ENCODE measurements around the gene MAF.

DNA sequence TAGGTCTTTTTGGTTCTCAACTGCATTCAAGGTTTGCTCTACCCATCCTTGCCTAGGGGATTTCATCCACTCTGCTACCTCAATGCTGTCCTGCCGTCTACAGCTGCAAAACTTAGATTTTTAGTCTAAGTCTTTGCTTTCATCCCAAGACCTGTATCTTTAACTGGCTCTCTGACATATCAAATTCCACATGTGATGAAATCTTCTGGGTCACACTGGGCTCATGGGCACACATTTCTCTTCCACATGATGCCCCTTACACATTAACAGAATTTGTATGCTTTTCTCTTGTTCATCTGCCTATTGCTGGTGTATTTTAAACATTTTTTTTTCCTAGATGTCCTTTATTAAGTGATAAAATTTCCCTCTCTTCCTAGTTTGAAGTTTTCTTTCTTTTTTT, 39.6 kb downstream of the MAF start:
- TF ChIP-seq CTCF (conservative IDR thresholded peaks at IDR 0.05; ENCODE audit: low read depth, low read length) (no peak), CHD1 (IDR thresholded peaks at IDR 0.05; ENCODE audit: low read depth, low read length) (no peak), POLR2A (IDR thresholded peaks at IDR 0.05; ENCODE audit: low read depth, low read length) (no peak), MAFK (IDR thresholded peaks at IDR 0.05; ENCODE audit: low read depth, low read length) (no peak), SMC3 (IDR thresholded peaks at IDR 0.05; ENCODE audit: low read depth, low read length) (no peak), RCOR1 (IDR thresholded peaks at IDR 0.05; ENCODE audit: insufficient replicate concordance, low read length) (no peak), MAZ (IDR thresholded peaks at IDR 0.05; ENCODE audit: borderline replicate concordance, low read depth, low read length) (no peak), CEBPB (IDR thresholded peaks at IDR 0.05; ENCODE audit: low read depth, low read length) (no peak), FOS (IDR thresholded peaks at IDR 0.05; ENCODE audit: low read depth, low read length) (no peak)
- TF ChIP-seq, protein P1, sequence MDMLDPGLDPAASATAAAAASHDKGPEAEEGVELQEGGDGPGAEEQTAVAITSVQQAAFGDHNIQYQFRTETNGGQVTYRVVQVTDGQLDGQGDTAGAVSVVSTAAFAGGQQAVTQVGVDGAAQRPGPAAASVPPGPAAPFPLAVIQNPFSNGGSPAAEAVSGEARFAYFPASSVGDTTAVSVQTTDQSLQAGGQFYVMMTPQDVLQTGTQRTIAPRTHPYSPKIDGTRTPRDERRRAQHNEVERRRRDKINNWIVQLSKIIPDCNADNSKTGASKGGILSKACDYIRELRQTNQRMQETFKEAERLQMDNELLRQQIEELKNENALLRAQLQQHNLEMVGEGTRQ (IDR thresholded peaks at IDR 0.05; ENCODE audit: low read depth, low read length), result no peak
- TF ChIP-seq, protein P2, sequence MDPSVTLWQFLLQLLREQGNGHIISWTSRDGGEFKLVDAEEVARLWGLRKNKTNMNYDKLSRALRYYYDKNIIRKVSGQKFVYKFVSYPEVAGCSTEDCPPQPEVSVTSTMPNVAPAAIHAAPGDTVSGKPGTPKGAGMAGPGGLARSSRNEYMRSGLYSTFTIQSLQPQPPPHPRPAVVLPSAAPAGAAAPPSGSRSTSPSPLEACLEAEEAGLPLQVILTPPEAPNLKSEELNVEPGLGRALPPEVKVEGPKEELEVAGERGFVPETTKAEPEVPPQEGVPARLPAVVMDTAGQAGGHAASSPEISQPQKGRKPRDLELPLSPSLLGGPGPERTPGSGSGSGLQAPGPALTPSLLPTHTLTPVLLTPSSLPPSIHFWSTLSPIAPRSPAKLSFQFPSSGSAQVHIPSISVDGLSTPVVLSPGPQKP (IDR thresholded peaks at IDR 0.05; ENCODE audit: borderline replicate concordance, low read depth, low read length), result no peak

All from IMR-90 (cell line).